ENCODE measurements around the gene TCEANC2.
A peak's percentile ranks its signal among the peaks of the same experiment; 100 is the strongest.

TCEANC2 gene

GRCh38 chr1:54115520-54115919 lies 62.1 kb downstream of the TCEANC2 start:
- Mint-ChIP-seq H3K4me3 (no peak overlapping the region), H3K9me3 (no peaks in the 10 kb centered on the region), H3K4me1 (peaks cover 16% of the 10 kb centered on the region)

GRCh38 chr1:54117815-54118563 lies 64.6 kb downstream of the TCEANC2 start:
- H3K9me3 Mint-ChIP-seq: no peaks in the 10 kb centered on the region
- H3K36me3 Mint-ChIP-seq (ENCODE audit: low read depth): no peaks in the 10 kb centered on the region

More at GRCh38 chr1:54115520-54115919, 62.1 kb downstream of the TCEANC2 start:
- TF ChIP-seq, protein P1, sequence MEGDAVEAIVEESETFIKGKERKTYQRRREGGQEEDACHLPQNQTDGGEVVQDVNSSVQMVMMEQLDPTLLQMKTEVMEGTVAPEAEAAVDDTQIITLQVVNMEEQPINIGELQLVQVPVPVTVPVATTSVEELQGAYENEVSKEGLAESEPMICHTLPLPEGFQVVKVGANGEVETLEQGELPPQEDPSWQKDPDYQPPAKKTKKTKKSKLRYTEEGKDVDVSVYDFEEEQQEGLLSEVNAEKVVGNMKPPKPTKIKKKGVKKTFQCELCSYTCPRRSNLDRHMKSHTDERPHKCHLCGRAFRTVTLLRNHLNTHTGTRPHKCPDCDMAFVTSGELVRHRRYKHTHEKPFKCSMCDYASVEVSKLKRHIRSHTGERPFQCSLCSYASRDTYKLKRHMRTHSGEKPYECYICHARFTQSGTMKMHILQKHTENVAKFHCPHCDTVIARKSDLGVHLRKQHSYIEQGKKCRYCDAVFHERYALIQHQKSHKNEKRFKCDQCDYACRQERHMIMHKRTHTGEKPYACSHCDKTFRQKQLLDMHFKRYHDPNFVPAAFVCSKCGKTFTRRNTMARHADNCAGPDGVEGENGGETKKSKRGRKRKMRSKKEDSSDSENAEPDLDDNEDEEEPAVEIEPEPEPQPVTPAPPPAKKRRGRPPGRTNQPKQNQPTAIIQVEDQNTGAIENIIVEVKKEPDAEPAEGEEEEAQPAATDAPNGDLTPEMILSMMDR (IDR thresholded peaks at IDR 0.05; ENCODE audit: unreplicated experiment in 3 of 3): no peak
- Mint-ChIP-seq H3K27me3 (ENCODE audit: low read depth) (no peaks in the 10 kb centered on the region), H3K36me3 (ENCODE audit: low read depth) (no peaks in the 10 kb centered on the region), H3K27ac (no peak overlapping the region)

DNA sequence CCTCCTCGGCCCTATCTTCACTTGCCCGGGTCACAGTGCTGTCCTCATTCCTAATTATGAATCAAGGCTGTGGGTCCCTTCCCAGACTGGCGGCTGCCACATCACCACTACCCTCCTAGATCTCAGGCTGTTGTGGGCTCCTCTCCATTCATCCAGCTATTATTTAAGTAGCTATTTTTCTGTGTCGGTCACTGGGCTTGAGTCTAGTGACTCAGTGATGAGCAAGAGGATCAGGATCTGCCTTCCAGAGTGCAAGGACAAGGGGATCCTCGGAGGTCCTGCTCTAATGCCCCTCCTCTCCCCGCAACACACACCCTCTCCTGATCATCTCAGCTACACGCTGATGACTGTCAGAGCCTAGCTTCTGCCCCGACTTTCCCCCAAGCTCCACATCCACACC lies 65.3 kb downstream of the TCEANC2 start:
- no peak overlapping the region for H3K27ac Mint-ChIP-seq
- peaks cover 23% of the 10 kb centered on the region for H3K4me1 Mint-ChIP-seq
- no peaks in the 10 kb centered on the region for H3K36me3 Mint-ChIP-seq (ENCODE audit: low read depth)
- H3K4me3 Mint-ChIP-seq: no peak overlapping the region
- no peaks in the 10 kb centered on the region for H3K9me3 Mint-ChIP-seq
- H3K27me3 Mint-ChIP-seq (ENCODE audit: low read depth): peaks cover 5% of the 10 kb centered on the region
- TF ChIP-seq, protein P1 (IDR thresholded peaks at IDR 0.05; ENCODE audit: unreplicated experiment in 3 of 3): no peak

More at GRCh38 chr1:54117815-54118563, 64.6 kb downstream of the TCEANC2 start:
- peaks cover 20% of the 10 kb centered on the region for H3K4me1 Mint-ChIP-seq
- TF ChIP-seq, protein P1 (IDR thresholded peaks at IDR 0.05; ENCODE audit: unreplicated experiment in 3 of 3): no peak
- H3K27ac Mint-ChIP-seq: no peak overlapping the region
- no peak overlapping the region for H3K4me3 Mint-ChIP-seq
- H3K27me3 Mint-ChIP-seq (ENCODE audit: low read depth): peaks cover 5% of the 10 kb centered on the region

DNA sequence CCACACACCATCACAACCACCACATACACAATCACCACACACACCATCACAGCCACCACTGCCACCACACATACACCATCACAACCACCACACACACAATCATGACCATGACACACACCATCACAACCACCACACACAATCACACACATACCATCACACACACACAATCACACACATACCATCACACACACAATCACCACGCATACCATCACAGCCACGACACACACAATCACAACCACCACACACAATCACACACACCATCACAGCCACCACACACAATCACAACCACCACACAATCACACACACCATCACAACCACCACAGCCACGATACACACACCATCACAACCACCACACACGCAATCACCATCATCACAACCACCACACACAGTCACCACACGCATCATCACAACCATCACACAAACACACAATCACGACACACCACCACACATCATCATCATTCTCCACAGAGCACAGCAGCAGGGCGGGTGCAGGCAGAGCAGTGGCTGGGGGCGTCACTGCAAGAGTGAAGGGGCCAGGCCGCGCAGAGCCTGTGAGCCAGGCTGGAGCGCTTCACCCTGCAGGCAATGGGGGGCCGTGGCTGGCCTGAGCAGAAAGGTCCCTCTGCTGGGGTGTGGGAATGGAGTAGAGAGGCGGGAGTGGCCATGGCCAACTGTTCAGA lies 66.8 kb downstream of the TCEANC2 start:
- TF ChIP-seq, protein P1 (IDR thresholded peaks at IDR 0.05; ENCODE audit: unreplicated experiment in 3 of 3): no peak

GRCh38 chr1:54120698-54121481 lies 67.5 kb downstream of the TCEANC2 start:
- no peaks in the 10 kb centered on the region for H3K36me3 Mint-ChIP-seq (ENCODE audit: low read depth)
- TF ChIP-seq, protein P1 (IDR thresholded peaks at IDR 0.05; ENCODE audit: unreplicated experiment in 3 of 3): no peak
- peak overlapping the region; percentile 67 to 76 (median 74) for H3K4me3 Mint-ChIP-seq
- H3K27ac Mint-ChIP-seq: peak overlapping the region in 2 of 3 experiments; percentile 86 to 97
- H3K27me3 Mint-ChIP-seq (ENCODE audit: low read depth): peaks cover 7% of the 10 kb centered on the region
- H3K4me1 Mint-ChIP-seq: peaks cover 18% of the 10 kb centered on the region
- H3K9me3 Mint-ChIP-seq: no peaks in the 10 kb centered on the region

More for the DNA sequence above, 66.8 kb downstream of the TCEANC2 start:
- Mint-ChIP-seq H3K27ac (no peak overlapping the region), H3K27me3 (ENCODE audit: low read depth) (peaks cover 7% of the 10 kb centered on the region), H3K9me3 (no peaks in the 10 kb centered on the region), H3K4me3 (no peak overlapping the region), H3K36me3 (ENCODE audit: low read depth) (no peaks in the 10 kb centered on the region), H3K4me1 (peaks cover 18% of the 10 kb centered on the region)

Measured in nephron (organoid).